Mesodermal cell (in vitro differentiated cells): ENCODE results near the gene COL13A1.

ENCODE experiments used
- H3K27ac ChIP-seq: 2 replicates; pipeline ENCODE4 v1.7.0; 2013; ENCODE audit warnings: mild to moderate bottlenecking, low read depth, low read length, moderate library complexity; ENCODE audit not compliant: severe bottlenecking
- H3K36me3 ChIP-seq: 2 replicates; pipeline ENCODE4 v1.7.1; 2013; ENCODE audit warnings: mild to moderate bottlenecking, low read length, moderate library complexity; ENCODE audit not compliant: control insufficient read depth, insufficient read depth
- H3K4me1 ChIP-seq: one replicate; pipeline ENCODE4 v1.7.1; 2013; ENCODE audit warnings: mild to moderate bottlenecking, low read length; ENCODE audit not compliant: insufficient read depth, control insufficient read depth, poor library complexity, severe bottlenecking
- H3K4me3 ChIP-seq: 2 replicates; pipeline ENCODE4 v1.7.0; 2013; ENCODE audit warnings: low read length, control low read depth, mild to moderate bottlenecking; ENCODE audit not compliant: insufficient read depth, poor library complexity, severe bottlenecking; ENCODE audit errors: extremely low read depth
- H3K9me3 ChIP-seq: 2 replicates; pipeline ENCODE4 v1.7.1; 2013; ENCODE audit warnings: mild to moderate bottlenecking, low read length, moderate library complexity; ENCODE audit not compliant: control insufficient read depth
- WGBS, 2 experiments: methylation state at CpG; one replicate each; pipeline ENCODE4 v1.1.5; 2013; ENCODE audit warnings: missing lambda C conversion rate in 2 of 2; ENCODE audit not compliant: insufficient coverage in 2 of 2; 5-methylcytosine and 5-hydroxymethylcytosine counted together

The COL13A1 gene

DNA sequence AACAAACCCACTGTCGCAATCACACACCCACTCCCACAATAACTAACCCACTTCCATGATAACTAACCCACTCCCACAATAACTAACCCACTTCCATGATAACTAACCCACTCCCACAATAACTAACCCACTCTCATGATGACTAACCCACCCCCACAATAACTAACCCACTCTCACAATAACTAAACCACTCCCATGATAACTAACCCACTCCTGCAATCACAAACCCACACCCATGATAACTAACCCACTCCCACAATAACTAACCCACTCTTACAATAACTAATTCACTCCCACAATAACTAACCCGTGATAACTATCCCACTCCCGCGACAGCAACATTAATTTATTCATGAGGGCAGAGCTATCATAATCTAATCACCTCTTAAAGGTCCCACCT, 105.8 kb downstream of the COL13A1 start:
- 97 to 98% methylated on average over 3 to 4 of the region's 4 CpGs for WGBS, 2 experiments
- Histone ChIP-seq H3K9me3 (no peaks in the 10 kb centered on the region), H3K27ac (no peak overlapping the region), H3K4me1 (peaks cover 5% of the 10 kb centered on the region), H3K36me3 (no peaks in the 10 kb centered on the region), H3K4me3 (no peak overlapping the region)

GRCh38 chr10:69908124-69908523, 106.4 kb downstream of the COL13A1 start:
- Histone ChIP-seq H3K27ac (no peak overlapping the region), H3K4me3 (no peak overlapping the region), H3K36me3 (no peaks in the 10 kb centered on the region), H3K4me1 (peaks cover 6% of the 10 kb centered on the region), H3K9me3 (no peaks in the 10 kb centered on the region)
- 91% methylated on average over 4 to 6 of the region's 6 CpGs for WGBS, 2 experiments

DNA sequence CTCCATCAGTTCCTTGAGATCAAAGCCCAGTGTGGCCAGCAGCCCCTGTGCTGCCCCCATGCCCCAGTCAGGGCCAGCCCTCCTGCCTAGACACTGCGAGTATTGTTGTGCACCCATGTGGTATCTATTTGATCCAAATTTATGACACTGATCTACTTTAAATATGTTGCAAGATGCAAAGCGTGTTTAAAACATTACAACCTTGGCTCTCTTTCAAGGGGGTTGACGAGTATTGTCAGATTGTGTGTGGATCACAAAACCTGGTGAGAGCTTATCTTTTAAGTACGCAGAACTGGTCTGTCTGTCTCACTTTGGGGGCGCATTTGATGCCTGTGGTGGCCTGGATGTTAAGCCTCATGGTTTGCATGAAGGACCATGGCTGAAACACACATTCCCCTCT, 108.9 kb downstream of the COL13A1 start:
- H3K9me3 ChIP-seq: no peaks in the 10 kb centered on the region
- peaks cover 6% of the 10 kb centered on the region for H3K4me1 ChIP-seq
- no peak overlapping the region for H3K4me3 ChIP-seq
- WGBS, 2 experiments: 96 to 98% methylated on average over 4 to 5 of the region's 5 CpGs
- no peaks in the 10 kb centered on the region for H3K36me3 ChIP-seq
- H3K27ac ChIP-seq: no peak overlapping the region

DNA sequence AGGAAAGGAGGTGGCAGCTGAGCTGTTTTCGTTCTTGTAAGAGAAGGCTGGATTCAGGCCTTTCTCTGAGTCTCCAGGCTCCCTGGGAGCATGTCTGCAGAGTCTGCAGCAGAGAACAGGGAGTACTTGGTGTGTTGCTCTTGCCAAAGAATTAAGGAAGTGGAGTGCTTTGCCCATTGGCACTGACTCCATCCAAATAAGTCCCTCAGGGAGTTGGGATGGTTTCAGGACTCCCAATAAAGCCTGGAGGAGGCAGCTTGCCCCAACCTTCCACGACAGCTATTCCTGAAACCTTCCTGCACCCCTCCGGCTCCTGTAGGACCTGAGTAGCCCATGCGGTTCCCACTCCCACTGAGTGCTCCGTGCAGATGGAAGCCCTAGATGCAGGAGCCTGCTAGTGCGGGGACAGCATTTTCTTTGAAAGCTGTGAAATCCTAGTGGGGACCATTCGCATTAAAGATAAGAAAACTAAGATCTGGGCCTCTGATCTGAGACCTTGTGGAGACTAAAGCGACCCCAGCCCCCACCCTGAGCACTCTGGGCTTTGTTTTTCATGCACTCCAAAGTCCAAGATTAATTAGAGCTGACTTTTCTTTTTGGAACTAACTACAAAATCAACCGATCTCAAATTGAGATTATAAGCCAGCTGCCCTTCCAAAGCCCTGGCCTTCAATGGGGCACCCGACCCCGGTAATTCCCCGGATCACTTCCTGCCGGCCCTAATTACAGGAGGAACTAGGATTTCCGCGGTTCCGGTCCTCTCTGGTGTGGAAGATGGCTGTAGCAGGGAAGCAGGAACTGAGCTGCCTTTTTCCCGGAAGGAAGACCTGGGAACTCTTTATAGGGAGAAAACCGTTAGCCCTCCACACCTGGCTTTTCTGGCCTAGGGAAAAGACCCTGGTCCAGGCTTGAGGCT, 110.2 kb downstream of the COL13A1 start:
- no peak overlapping the region for H3K27ac ChIP-seq
- WGBS, 2 experiments: 81 to 88% methylated on average over 16 to 17 of the region's 18 CpGs
- no peak overlapping the region for H3K4me3 ChIP-seq
- peaks cover 6% of the 10 kb centered on the region for H3K4me1 ChIP-seq
- H3K9me3 ChIP-seq: no peaks in the 10 kb centered on the region
- no peaks in the 10 kb centered on the region for H3K36me3 ChIP-seq

DNA sequence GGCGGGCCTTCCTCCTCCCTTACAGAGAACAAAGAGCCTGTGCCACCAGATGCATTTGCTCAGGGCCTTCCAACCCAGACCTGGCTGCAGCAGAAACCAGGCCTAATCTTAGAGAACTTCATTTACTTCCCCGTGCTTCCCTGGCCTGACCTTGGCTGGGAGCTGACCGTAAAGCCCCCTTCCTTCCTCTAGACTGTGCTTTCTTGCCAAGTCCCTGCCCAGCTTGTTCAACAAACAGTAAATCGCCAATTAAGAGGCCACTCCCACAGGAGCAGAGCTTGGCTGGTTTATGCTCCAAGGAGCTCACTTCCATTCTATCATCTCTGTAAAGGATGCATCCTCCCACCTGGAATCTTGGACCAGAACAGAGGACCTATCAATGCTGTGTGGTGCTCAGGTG, 110.9 kb downstream of the COL13A1 start:
- Histone ChIP-seq H3K36me3 (no peaks in the 10 kb centered on the region), H3K4me1 (peaks cover 6% of the 10 kb centered on the region), H3K9me3 (no peaks in the 10 kb centered on the region), H3K27ac (no peak overlapping the region), H3K4me3 (no peak overlapping the region)
- WGBS, 2 experiments: 75% methylated on average over 3 of the region's 4 CpGs

DNA sequence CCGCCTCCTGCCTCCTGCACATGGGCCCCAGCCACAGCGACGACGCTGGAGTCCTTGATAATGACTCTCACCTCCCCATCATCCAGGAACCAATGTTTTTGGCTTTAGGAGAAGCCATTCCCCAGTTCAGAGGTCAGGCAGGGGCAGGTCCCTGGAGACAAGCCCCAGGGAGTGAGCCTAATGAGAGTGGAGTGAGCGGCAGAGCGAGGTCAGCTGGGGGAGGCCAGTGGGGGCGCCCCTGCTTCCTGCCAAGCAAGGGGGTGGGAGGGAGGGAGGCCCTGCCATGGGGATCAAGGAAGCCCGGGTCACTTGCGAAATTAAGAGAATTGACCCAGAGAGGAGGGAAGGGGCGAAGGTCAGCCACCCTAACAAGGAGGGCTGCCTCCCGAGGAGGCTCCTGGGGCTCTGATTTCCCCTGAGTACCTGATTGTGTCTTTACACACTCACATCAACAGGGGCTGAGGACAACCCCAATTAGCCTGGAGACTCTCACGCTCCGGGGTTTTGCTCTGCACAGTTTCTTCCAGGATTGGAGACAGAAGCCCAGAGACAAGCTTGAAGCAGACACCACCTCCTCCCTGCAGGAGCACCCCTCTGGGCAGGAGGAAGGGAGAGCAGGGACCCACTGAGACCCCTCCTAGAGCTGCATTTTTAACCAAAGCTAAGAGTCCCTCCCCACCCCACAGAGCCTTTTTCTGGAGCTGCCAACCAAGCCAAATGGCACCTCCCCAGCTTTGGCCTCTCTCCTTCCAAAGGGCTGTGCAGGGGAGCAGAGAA, 112.1 kb downstream of the COL13A1 start:
- Histone ChIP-seq H3K27ac (no peak overlapping the region), H3K36me3 (no peaks in the 10 kb centered on the region), H3K4me1 (peaks cover 6% of the 10 kb centered on the region), H3K9me3 (no peaks in the 10 kb centered on the region), H3K4me3 (no peak overlapping the region)
- 78 to 96% methylated on average over 5 to 7 of the region's 13 CpGs for WGBS, 2 experiments

DNA sequence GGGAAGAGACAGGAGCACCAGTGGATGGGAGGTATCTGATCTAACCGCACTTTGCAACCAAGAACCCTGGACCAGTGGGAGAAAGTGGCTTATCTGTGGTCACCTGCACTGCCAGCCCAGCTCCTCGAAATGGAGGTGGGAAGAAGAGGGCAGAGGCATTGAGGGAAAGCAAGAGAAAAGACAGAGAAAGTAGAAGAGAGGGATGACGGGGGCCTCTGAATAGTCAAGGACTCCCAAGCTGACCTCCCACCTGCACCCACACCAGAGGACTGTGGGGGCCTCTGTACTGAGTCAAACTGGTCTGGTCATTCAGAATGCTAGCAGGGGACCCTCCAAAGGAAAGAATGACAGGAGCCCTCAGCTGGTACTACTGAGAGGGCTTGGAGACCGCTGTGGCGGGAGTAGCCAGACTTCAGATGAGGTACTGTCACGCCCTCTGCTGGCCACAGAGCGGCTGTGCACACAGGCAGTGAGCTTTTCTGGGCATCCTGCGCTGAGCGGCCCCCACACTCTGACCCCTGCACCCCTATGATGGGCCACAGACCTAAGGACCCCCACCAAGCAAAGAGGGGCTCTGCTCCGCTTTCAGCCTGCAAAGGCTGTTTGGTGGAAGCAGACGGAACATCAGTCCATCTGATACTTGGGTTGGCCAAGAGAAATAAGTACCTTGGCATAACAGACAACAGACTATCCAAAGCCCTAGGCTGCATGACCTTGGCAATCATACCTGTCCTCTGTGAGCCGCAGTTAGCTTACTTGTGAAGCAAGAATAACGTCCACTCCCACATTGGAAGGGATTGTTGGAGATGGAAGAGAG, 112.9 kb downstream of the COL13A1 start:
- H3K4me1 ChIP-seq: peaks cover 6% of the 10 kb centered on the region
- WGBS, 2 experiments: 34 to 38% methylated on average over 7 to 10 of the region's 13 CpGs
- no peaks in the 10 kb centered on the region for H3K9me3 ChIP-seq
- H3K36me3 ChIP-seq: peaks cover 3% of the 10 kb centered on the region
- no peak overlapping the region for H3K4me3 ChIP-seq
- no peak overlapping the region for H3K27ac ChIP-seq

DNA sequence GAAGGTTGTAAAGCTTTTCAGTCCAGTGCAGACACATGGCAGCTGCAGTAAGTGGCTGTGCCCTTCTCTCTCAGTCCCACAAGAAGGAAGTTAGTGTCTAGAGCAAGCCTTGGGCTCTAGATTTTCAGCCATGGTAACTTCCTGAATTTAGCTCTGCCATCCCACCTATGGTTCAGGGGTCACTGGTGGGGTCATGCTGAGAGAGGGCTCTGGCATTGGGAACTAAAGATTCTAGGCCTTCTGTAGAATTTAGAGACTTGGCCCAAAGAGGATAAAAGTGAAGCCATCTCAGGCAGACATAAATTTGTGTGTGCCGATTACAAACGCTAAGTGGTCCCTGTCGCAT, 113.5 kb downstream of the COL13A1 start:
- Histone ChIP-seq H3K9me3 (no peaks in the 10 kb centered on the region), H3K4me1 (peaks cover 6% of the 10 kb centered on the region), H3K36me3 (peaks cover 3% of the 10 kb centered on the region), H3K27ac (no peak overlapping the region), H3K4me3 (no peak overlapping the region)
- 83 to 94% methylated on average over 2 of the region's 3 CpGs for WGBS, 2 experiments

DNA sequence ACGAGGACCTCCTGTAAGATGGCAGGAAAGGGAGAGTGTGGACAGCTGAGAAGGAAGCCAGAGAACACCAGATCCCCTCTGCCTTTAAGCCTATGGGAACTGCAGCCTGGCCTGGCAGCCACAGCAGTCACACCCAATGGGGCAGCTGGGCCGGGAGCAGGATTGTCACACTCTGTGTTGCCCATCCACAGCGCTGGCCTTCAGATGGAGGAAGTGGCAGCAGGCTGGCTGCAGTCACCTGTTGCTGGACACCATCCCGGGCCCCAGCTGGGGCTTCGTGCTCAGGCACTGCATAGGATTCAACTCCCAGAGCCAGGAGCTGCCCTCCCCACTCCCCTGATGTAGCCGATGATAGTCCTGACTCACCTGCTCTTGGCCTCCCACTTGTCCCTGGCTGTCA, 114.4 kb downstream of the COL13A1 start:
- no peak overlapping the region for H3K27ac ChIP-seq
- H3K4me1 ChIP-seq: peaks cover 6% of the 10 kb centered on the region
- H3K9me3 ChIP-seq: no peaks in the 10 kb centered on the region
- no peak overlapping the region for H3K4me3 ChIP-seq
- 75 to 90% methylated on average over 5 to 6 of the region's 6 CpGs for WGBS, 2 experiments
- H3K36me3 ChIP-seq: peaks cover 3% of the 10 kb centered on the region

- no peak overlapping the region for H3K27ac ChIP-seq
- H3K4me1 ChIP-seq: no peaks in the 10 kb centered on the region
- H3K36me3 ChIP-seq: peaks cover 3% of the 10 kb centered on the region
- WGBS, 2 experiments: 51 to 69% methylated on average over 4 of the region's 12 CpGs
- no peak overlapping the region for H3K4me3 ChIP-seq
- no peaks in the 10 kb centered on the region for H3K9me3 ChIP-seq
These were observed 116.3 kb downstream of the COL13A1 start for GRCh38 chr10:69918036-69918435.
